GM19395 (cell line): ENCODE results near the gene MCF2L.

Source experiments
- ATAC-seq: cut with Tn5 transposase; IDR thresholded peaks from one replicate; pipeline ENCODE4 v1.9.1; 2021; ENCODE audit warnings: mild to moderate bottlenecking, moderate library complexity; ENCODE audit not compliant: unreplicated experiment

The MCF2L gene

GRCh38 chr13:112996671-112997091 is 27.7 kb downstream of the MCF2L start:
- ATAC-seq, result no peak

GRCh38 chr13:112997188-112998130 is 28.4 kb downstream of the MCF2L start:
- no peak for ATAC-seq

DNA sequence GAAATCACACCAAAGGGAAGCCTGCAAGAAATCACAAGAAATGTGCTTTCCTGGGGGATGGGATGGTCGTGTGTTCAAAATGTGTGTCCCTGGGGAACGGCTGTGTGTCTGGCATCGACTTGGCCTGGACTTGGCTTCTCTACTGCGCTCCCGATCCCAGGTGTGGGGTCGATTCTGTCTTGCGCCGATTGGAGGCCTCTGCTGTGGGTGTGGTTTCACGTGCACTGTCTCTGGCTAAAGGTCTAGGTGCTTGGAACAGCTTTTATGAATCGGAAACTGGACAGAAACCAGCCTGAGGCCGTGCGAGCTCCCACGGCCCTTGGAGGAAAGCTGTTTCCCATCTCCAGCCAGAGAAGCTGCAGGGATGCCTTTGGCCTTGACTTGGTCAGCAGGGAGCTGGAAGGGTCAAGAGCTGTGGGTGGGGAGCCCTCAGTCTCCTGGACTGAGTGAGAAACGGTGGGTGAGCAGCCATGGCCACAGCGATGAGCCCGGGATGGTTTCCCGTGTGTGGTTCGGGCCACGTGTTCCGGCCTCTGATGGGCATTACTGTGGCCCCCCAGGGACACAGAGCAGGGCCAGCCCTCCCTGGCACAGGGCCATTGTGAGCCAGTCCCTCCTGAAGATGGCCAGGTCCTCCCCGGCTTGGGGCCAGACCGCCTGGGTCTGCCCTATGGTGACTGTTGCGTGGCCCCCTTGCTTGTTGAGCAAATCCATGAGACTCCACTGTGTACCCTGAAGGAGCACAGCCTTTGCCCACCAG is 29.7 kb downstream of the MCF2L start:
- no peak for ATAC-seq

- ATAC-seq, result no peak
Observed at GRCh38 chr13:112999414-113000177, 30.6 kb downstream of the MCF2L start.

GRCh38 chr13:113000575-113000974 is 31.6 kb downstream of the MCF2L start:
- no peak for ATAC-seq

- ATAC-seq, result no peak
Observed at GRCh38 chr13:113001241-113002140, 32.5 kb downstream of the MCF2L start.

- no peak for ATAC-seq
Observed at GRCh38 chr13:113002206-113002912, 33.3 kb downstream of the MCF2L start.

GRCh38 chr13:113002913-113003290 is 33.9 kb downstream of the MCF2L start:
- no peak for ATAC-seq

- no peak for ATAC-seq
Observed at GRCh38 chr13:113004126-113004525, 35.1 kb downstream of the MCF2L start.

- no peak for ATAC-seq
Observed at GRCh38 chr13:113005076-113005865, 36.3 kb downstream of the MCF2L start.

GRCh38 chr13:113005997-113006396 is 37.0 kb downstream of the MCF2L start:
- ATAC-seq, result no peak

- no peak for ATAC-seq
Observed at GRCh38 chr13:113006660-113007059, 37.6 kb downstream of the MCF2L start.

DNA sequence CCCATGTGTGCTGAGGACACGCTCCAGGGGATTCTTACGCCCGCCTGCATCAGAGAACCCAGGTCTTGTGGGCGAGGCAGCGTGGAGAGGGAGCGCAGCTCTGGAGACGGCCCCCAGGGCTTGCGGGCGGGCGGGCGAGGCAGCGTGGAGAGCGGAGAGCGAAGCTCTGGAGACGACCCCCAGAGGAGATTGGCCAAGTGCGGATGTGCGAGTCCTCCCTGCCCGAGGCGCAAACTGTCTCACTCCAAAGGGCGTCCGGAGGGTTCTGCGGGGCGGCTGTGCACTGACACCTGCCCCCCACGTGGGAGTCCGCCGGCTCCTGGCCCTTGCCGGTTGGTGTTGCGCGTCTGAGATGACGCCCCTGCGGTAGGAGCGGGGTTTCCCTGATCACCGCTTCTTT is 39.8 kb downstream of the MCF2L start:
- ATAC-seq, result no peak

GRCh38 chr13:113009743-113010509 is 40.9 kb downstream of the MCF2L start:
- ATAC-seq, result no peak

DNA sequence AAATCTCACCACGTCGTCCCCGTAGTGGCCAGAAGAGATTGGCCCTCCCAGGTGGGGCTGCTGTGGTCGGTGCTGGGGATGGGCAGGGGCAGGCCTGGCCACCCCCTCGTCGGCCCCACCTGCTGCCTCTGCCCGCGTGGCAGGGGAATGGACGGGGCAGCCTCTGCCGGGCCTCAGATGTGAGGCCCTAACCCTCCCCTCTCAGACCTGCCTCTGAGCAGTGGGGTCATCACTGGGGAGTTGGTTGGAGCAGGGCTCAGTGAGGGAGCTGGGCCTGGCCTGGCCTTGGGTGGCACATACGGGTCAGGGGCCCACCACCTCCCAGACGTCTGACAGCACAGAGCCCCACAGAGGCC is 41.5 kb downstream of the MCF2L start:
- ATAC-seq, result no peak

DNA sequence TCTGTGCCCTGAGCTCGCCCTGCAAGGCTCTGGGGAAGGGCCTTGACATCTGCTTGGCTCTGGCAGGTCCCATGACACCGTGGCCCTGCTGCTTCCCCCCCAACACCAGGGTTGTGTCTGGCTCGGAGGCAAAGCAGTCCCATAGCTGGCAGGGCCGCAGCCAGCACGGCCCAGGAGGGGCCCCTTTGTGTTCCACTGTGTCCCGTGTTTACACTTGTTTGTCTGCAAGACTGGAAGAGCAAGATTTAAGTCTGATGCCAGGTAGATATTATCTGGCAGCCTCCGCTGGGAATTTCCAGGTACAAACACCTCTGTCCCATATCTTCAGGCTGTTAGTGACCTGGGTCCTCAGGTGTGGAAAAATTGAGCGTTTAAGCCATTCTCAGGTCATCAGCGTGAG is 44.3 kb downstream of the MCF2L start:
- ATAC-seq, result no peak

DNA sequence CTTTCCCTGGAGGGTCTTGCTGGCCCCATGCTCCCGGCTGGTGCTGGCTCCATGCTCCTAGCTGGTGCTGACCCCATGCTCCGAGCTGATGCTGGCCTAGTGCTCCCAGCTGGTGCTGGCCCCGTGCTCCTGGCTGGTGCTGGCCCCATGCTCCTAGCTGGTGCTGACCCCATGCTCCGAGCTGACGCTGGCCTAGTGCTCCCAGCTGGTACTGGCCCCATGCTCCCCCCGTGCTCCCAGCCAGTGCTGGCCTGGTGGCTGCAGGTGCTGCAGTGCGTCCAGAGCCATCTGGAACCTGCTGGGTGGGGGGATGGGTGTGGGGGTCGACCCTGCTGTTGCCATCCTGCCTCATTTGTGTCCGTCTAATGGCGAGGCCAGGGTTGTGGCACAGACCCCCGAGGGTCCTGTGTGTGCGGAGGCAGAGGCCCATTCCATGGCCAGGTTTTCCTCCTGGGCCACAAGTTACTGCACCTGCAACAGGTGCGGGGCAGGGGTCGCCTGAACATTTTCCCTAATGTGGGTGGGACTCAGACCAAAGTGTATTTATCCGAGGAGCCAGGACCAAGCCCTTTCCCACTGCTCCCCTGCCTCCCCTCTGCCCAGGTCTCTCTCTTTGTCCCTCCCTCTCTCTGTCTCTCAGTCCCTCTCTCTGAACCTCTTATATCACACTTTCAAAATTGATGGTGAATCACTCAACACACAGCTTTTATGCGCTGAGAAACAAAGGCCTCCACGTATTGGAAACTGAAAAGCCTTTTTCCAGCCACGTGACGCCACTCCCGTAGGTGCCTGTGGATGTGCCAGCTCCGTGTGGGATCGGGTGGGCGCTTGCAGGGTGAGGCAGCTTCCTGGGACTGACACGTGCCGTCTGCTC is 45.1 kb downstream of the MCF2L start:
- ATAC-seq, result no peak
